ENCODE results near the gene TEX13A. TPM values are rescaled to one million over a fixed set of nuclear protein-coding genes. Genes with fewer than 3 reads are reported as not detected.

Gene TEX13A
- total and polyA plus RNA-seq, 10 of the 15 experiments (the other 5 are each of a cell fraction or from before 2014, with no cell fraction given), result not detected

DNA sequence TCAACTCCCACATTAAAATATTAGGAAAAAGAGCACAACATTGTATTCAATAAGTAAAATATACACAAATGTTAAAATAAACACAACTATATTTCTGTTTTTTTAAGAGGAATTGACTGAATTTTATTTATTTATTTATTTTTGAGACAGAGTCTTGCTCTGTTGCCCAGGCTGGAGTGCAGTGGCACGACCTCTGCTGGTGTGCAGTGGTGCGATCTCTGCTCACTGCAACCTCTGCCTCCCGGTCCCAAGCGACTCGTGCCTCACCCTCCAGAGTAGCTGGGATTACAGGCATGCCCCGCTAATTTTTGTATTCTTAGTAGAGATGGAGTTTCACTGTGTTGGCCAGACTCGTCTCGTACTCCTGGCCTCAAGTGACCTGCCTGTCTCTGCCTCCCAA is 31.4 kb downstream of the TEX13A start:
- Histone ChIP-seq H3K36me3 (ENCODE audit: control insufficient read depth in 2 of 2, insufficient read depth in 2 of 2, low read length in 1 of 2) (no peaks in the 10 kb centered on the region), H3K4me2 (ENCODE audit: control insufficient read depth, insufficient read depth) (no peak overlapping the region), H3K79me2 (ENCODE audit: control insufficient read depth, insufficient read depth, low read length) (no peaks in the 10 kb centered on the region), H3K27me3 (replicated peaks in 1 of 2; ENCODE audit: control insufficient read depth in 2 of 2, insufficient read depth in 2 of 2, low read length in 1 of 2) (no peaks in the 10 kb centered on the region; a peak in 1 of 4 replicates), H3K4me1 (ENCODE audit: control insufficient read depth, insufficient read depth, low read length) (no peaks in the 10 kb centered on the region), H3K9ac (ENCODE audit: control insufficient read depth, insufficient read depth, low read length) (no peak overlapping the region), H2AFZ (ENCODE audit: control insufficient read depth, low read depth, low read length) (no peak overlapping the region), H3K9me3 (replicated peaks; ENCODE audit: control insufficient read depth, insufficient read depth, low read length) (no peaks in the 10 kb centered on the region), H3K4me3 (no peak overlapping the region), H3K27ac (ENCODE audit: control insufficient read depth, insufficient read depth) (no peak overlapping the region), H4K20me1 (ENCODE audit: control insufficient read depth, insufficient read depth) (no peaks in the 10 kb centered on the region)
- DNase-seq (ENCODE audit: low read depth, low spot score) (no peak), FAIRE-seq (no peak), ATAC-seq (no peak)
- 30% methylated on average over 8 of the region's 8 CpGs for WGBS (ENCODE audit: insufficient coverage, insufficient replicate concordance, low lambda C conversion rate, missing lambda C conversion rate)
- in situ Hi-C loops (cut with MboI) (no loop called here), intact Hi-C loops (cut with micrococcal nuclease; ENCODE audit: unreplicated experiment) (no loop called here)
- POLR2A ChIA-PET, result no interaction called here
- CTCF ChIA-PET, result interaction anchor here (1.1 to 1.8 kb wide), 8 partner anchors 10 to 994 kb away, joined by 3 to 7 read pairs (median 6); no protein-coding TSS in a partner anchor
- RAD21 ChIA-PET (ENCODE audit: unreplicated experiment), result no interaction called here
- TF ChIP-seq CBX5 (IDR thresholded peaks at IDR 0.05; ENCODE audit: low read depth) (no peak), POLR2AphosphoS5 (IDR thresholded peaks at IDR 0.05; ENCODE audit: low read length) (no peak), MYB (IDR thresholded peaks at IDR 0.05; ENCODE audit: borderline replicate concordance, low read depth, low read length) (no peak), RAD51 (IDR thresholded peaks at IDR 0.05) (no peak), POLR2A (IDR thresholded peaks at IDR 0.05; ENCODE audit: low read depth, low read length) (no peak), RELB (IDR thresholded peaks at IDR 0.05; ENCODE audit: low read depth) (no peak), TAF1 (IDR thresholded peaks at IDR 0.05; ENCODE audit: borderline replicate concordance, low read depth, low read length) (no peak), CHD2 (IDR thresholded peaks at IDR 0.05; ENCODE audit: borderline replicate concordance, low read depth, low read length) (no peak), POLR2AphosphoS2 (IDR thresholded peaks at IDR 0.05; ENCODE audit: low read depth, low read length) (no peak)
- TF ChIP-seq, protein P1, sequence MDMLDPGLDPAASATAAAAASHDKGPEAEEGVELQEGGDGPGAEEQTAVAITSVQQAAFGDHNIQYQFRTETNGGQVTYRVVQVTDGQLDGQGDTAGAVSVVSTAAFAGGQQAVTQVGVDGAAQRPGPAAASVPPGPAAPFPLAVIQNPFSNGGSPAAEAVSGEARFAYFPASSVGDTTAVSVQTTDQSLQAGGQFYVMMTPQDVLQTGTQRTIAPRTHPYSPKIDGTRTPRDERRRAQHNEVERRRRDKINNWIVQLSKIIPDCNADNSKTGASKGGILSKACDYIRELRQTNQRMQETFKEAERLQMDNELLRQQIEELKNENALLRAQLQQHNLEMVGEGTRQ (IDR thresholded peaks at IDR 0.05; ENCODE audit: borderline replicate concordance, low read depth, low read length), result no peak
- SMC1A ChIA-PET (ENCODE audit: uncharacterized antibody, unreplicated experiment), result interaction anchor here (1.5 kb wide), 1 partner anchor 993 kb away, joined by 5 read pairs; no protein-coding TSS in a partner anchor
- BruUV-seq (replicated peaks), result no TSS peak
